OCI-LY7 (cell line): Measurements from ENCODE around the gene CSPG5. TPM values are rescaled to one million over a fixed set of nuclear protein-coding genes. Genes with fewer than 3 reads are reported as not detected.

ENCODE experiments used
- BruUV-seq: library from RNA; stranded (reverse); fragments of 400-500 nt; replicated peaks from 2 replicates; lab custom pipeline; 2021; lab: Mats Ljungman, UMichigan
- CTCF ChIA-PET: fragments of 300-600 bp; sonication (Branson Sonifier 250); formaldehyde crosslinking; loops from one replicate; lab custom pipeline; 2022; ENCODE audit warnings: antibody characterized with exemption; ENCODE audit not compliant: unreplicated experiment; lab: Charles Lee
- POLR2A ChIA-PET: fragments of 300-600 bp; sonication (Branson Sonifier 250); formaldehyde crosslinking; loops from one replicate; lab custom pipeline; 2022; ENCODE audit warnings: antibody characterized with exemption; lab: Charles Lee
- DNase-seq: peaks from one replicate; pipeline ENCODE4 v3.0.0-alpha.2; 2015; ENCODE audit warnings: low spot score
- H2AFZ ChIP-seq: fragments of 200-600 bp; sonication (generic), shearing (Covaris generic); 2 replicates; pipeline ENCODE4 v1.6.1; 2014; ENCODE audit warnings: mild to moderate bottlenecking, antibody characterized with exemption, low read length, moderate library complexity
- H3K27ac ChIP-seq: fragments of 200-600 bp; sonication (generic); 2 replicates; pipeline ENCODE4 v1.5.1; 2014; ENCODE audit warnings: mixed run types, low read depth, mild to moderate bottlenecking, moderate library complexity, low read length, inconsistent platforms; ENCODE audit not compliant: poor library complexity, severe bottlenecking
- H3K36me3 ChIP-seq: fragments of 200-600 bp; sonication (generic); 2 replicates; pipeline ENCODE4 v1.6.1; 2014; ENCODE audit warnings: mild to moderate bottlenecking, antibody characterized with exemption, low read length, moderate library complexity, mixed read lengths; ENCODE audit not compliant: insufficient read depth
- H3K4me1 ChIP-seq: fragments of 200-600 bp; sonication (generic); 2 replicates; pipeline ENCODE4 v1.5.1; 2014; ENCODE audit warnings: mild to moderate bottlenecking, low read length; ENCODE audit not compliant: insufficient read depth, poor library complexity, severe bottlenecking
- H3K4me2 ChIP-seq: fragments of 200-600 bp; sonication (generic); 2 replicates; pipeline ENCODE4 v1.6.1; 2014; ENCODE audit warnings: mild to moderate bottlenecking, low read length
- H3K4me3 ChIP-seq: fragments of 200-600 bp; sonication (generic); 2 replicates; pipeline ENCODE4 v1.5.1; 2014; ENCODE audit warnings: mild to moderate bottlenecking, low read depth, low read length; ENCODE audit not compliant: poor library complexity, severe bottlenecking
- H3K79me2 ChIP-seq: fragments of 200-600 bp; sonication (generic); 2 replicates; pipeline ENCODE4 v1.6.1; 2016; ENCODE audit warnings: low read depth, mild to moderate bottlenecking, low read length, moderate library complexity, mixed read lengths; ENCODE audit not compliant: insufficient read depth
- H3K9me2 ChIP-seq: fragments of 200-600 bp; sonication (generic); 2 replicates; pipeline ENCODE4 v1.6.1; 2016; ENCODE audit warnings: mild to moderate bottlenecking, low read length, mixed read lengths; ENCODE audit not compliant: insufficient read depth
- H3K9me3 ChIP-seq: fragments of 200-600 bp; sonication (generic); 2 replicates; pipeline ENCODE4 v1.6.1; 2014; ENCODE audit warnings: mild to moderate bottlenecking, mixed run types, low read length, mixed read lengths
- H4K20me1 ChIP-seq: fragments of 200-600 bp; sonication (generic); 2 replicates; pipeline ENCODE4 v1.6.1; 2014; ENCODE audit warnings: mild to moderate bottlenecking, antibody characterized with exemption, low read length, moderate library complexity, mixed read lengths; ENCODE audit not compliant: insufficient read depth
- CTCF ChIP-seq: fragments of 200-600 bp; sonication (generic); conservative IDR thresholded peaks from 2 replicates; pipeline ENCODE4 v1.5.1; 2014; ENCODE audit warnings: mild to moderate bottlenecking, antibody characterized with exemption, low read length, moderate library complexity, mixed read lengths
- EZH2phosphoT487 ChIP-seq: fragments of 200-600 bp; sonication (generic); IDR thresholded peaks from 2 replicates; pipeline ENCODE4 v1.6.1; 2018; ENCODE audit warnings: low read depth, borderline replicate concordance, mild to moderate bottlenecking, mixed run types, antibody characterized with exemption, low read length, moderate library complexity, mixed read lengths
- intact Hi-C: fragments of 100-400 bp; cut with micrococcal nuclease; formaldehyde crosslinking; loops from one replicate; pipeline ENCODE4 v1.10.0; 2022; ENCODE audit not compliant: unreplicated experiment
- total RNA-seq, 2 experiments: library from RNA; depleted of rRNA in 1 of 2; stranded (reverse); fragments of >200 nt in 1 of 2; shearing (Covaris generic) in 1 of 2; gene quantifications; 2 replicates each; pipeline ENCODE4 v1.2.3, GENCODE V29; 2014 to 2022

The CSPG5 gene
- total RNA-seq, 2 experiments from 2014 or later, result 0.13 to 0.66 TPM

GRCh38 chr3:47588587-47588986 lies 9.9 kb upstream of the CSPG5 start:
- BruUV-seq, result no TSS peak
- no peak for DNase-seq
- intact Hi-C loops, result no loop called here
- H4K20me1 ChIP-seq, result no peaks in the 10 kb centered on the region
- no peak overlapping the region for H2AFZ ChIP-seq
- H3K9me3 ChIP-seq, result no peaks in the 10 kb centered on the region
- H3K4me3 ChIP-seq, result no peak overlapping the region
- no peaks in the 10 kb centered on the region for H3K79me2 ChIP-seq
- TF ChIP-seq EZH2phosphoT487 (no peak), CTCF (no peak)
- ChIA-PET CTCF (no interaction called here), POLR2A (interaction anchor here (0.9 kb wide), 1 partner anchor 8 kb away, joined by 4 read pairs; no protein-coding TSS in a partner anchor)
- peaks cover 95% of the 10 kb centered on the region for H3K36me3 ChIP-seq
- H3K27ac ChIP-seq, result no peak overlapping the region
- no peak overlapping the region for H3K4me2 ChIP-seq
- H3K9me2 ChIP-seq, result no peaks in the 10 kb centered on the region
- H3K4me1 ChIP-seq, result no peaks in the 10 kb centered on the region

GRCh38 chr3:47588053-47588452 lies 9.4 kb upstream of the CSPG5 start:
- TF ChIP-seq CTCF (no peak), EZH2phosphoT487 (no peak)
- BruUV-seq, result no TSS peak
- Histone ChIP-seq H3K4me3 (no peak overlapping the region), H3K9me2 (no peaks in the 10 kb centered on the region), H3K4me1 (no peaks in the 10 kb centered on the region), H3K79me2 (no peaks in the 10 kb centered on the region), H3K36me3 (peaks cover 90% of the 10 kb centered on the region), H2AFZ (no peak overlapping the region), H3K9me3 (no peaks in the 10 kb centered on the region), H3K27ac (no peak overlapping the region), H3K4me2 (no peak overlapping the region), H4K20me1 (no peaks in the 10 kb centered on the region)
- intact Hi-C loops, result no loop called here
- DNase-seq, result no peak
- ChIA-PET CTCF (no interaction called here), POLR2A (interaction anchor here (0.7 kb wide), 1 partner anchor 110 kb away, joined by 4 read pairs; no protein-coding TSS in a partner anchor)

GRCh38 chr3:47586746-47587145 lies 8.1 kb upstream of the CSPG5 start:
- intact Hi-C loops, result no loop called here
- Histone ChIP-seq H3K4me1 (no peaks in the 10 kb centered on the region), H3K36me3 (peaks cover 77% of the 10 kb centered on the region)

More at GRCh38 chr3:47586746-47587145, 8.1 kb upstream of the CSPG5 start:
- Histone ChIP-seq H3K9me3 (no peaks in the 10 kb centered on the region), H4K20me1 (no peaks in the 10 kb centered on the region), H3K79me2 (no peaks in the 10 kb centered on the region), H3K27ac (no peak overlapping the region), H3K4me2 (no peak overlapping the region), H2AFZ (no peak overlapping the region), H3K9me2 (no peaks in the 10 kb centered on the region), H3K4me3 (no peak overlapping the region)
- BruUV-seq, result no TSS peak
- TF ChIP-seq CTCF, result no peak
- no peak for TF ChIP-seq EZH2phosphoT487
- no peak for DNase-seq
- ChIA-PET POLR2A (interaction anchor here (0.6 kb wide), 1 partner anchor 119 kb away, joined by 3 read pairs; no protein-coding TSS in a partner anchor), CTCF (no interaction called here)
